WTC11 (cell line): ENCODE data around the gene AHRR. TPM values are rescaled to one million over a fixed set of nuclear protein-coding genes. Genes with fewer than 3 reads are reported as not detected.

Source experiments
- total RNA-seq: library from RNA; stranded (reverse); gene quantifications from 3 replicates; pipeline ENCODE4 v1.2.3, GENCODE V29; 2021

Gene AHRR
- total RNA-seq, 1 experiment from 2014 or later, result 4.5 TPM

Other genes with a start within 250 kb of the AHRR start
- gene PLEKHG4B, start 229.5 kb upstream of the AHRR start, total RNA-seq, result 51.4 to 53.0 TPM (median 52.1 TPM) in 3 replicates
- 0.11 TPM in 1 of 3 replicates, not detected in the others for gene LRRC14B, start 130.2 kb upstream of the AHRR start, total RNA-seq
- 5.3 to 8.4 TPM (median 6.3 TPM) in 3 replicates for gene CCDC127, start 103.6 kb upstream of the AHRR start, total RNA-seq
- 135 to 145 TPM (median 137 TPM) in 3 replicates for gene SDHA, start 103.4 kb upstream of the AHRR start, total RNA-seq
- 80.4 to 86.8 TPM (median 83.6 TPM) in 3 replicates for gene PDCD6, start 50.1 kb upstream of the AHRR start, total RNA-seq
- 60.1 to 62.4 TPM (median 62.2 TPM) in 3 replicates for gene EXOC3, start 121.5 kb downstream of the AHRR start, total RNA-seq
- gene SLC9A3, start 202.7 kb downstream of the AHRR start, total RNA-seq, result 1.2 to 1.7 TPM (median 1.6 TPM) in 3 replicates